Measurements from ENCODE around the gene PRMT9. TPM values are rescaled to one million over a fixed set of nuclear protein-coding genes. Genes with fewer than 3 reads are reported as not detected.

Gene PRMT9
- total and polyA plus RNA-seq, 2 experiments from 2014 or later: 6.0 to 8.6 TPM

- Histone ChIP-seq H3K9me2 (ENCODE audit: insufficient read depth) (no peaks in the 10 kb centered on the region), H4K20me1 (ENCODE audit: insufficient read depth) (no peaks in the 10 kb centered on the region), H3K27me3 (replicated peaks; ENCODE audit: insufficient read depth) (no peaks in the 10 kb centered on the region), H3K9me3 (ENCODE audit: low read depth) (no peaks in the 10 kb centered on the region), H3K9ac (no peak overlapping the region), H2AFZ (no peak overlapping the region), H3K4me1 (ENCODE audit: insufficient read depth) (peaks cover 9% of the 10 kb centered on the region), H3K36me3 (ENCODE audit: low read depth) (peaks cover 14% of the 10 kb centered on the region), H3K4me2 (ENCODE audit: unreplicated experiment) (no peak overlapping the region), H3K4me3 (no peak overlapping the region), H3K79me2 (ENCODE audit: insufficient read depth) (peaks cover 59% of the 10 kb centered on the region), H3K27ac (no peak overlapping the region), H3F3A (ENCODE audit: insufficient read depth) (no peaks in the 10 kb centered on the region)
- DNase-seq: no peak
- 97 to 100% methylated on average over 2 of the region's 2 CpGs for WGBS, 2 experiments (ENCODE audit: low coverage in 1 of 2, low lambda C conversion rate in 2 of 2, missing lambda C conversion rate in 2 of 2)
- in situ Hi-C loops (cut with MboI): no loop called here
- TF ChIP-seq EZH2 (IDR thresholded peaks at IDR 0.05; ENCODE audit: insufficient read depth, poor library complexity, severe bottlenecking) (no peak), EZH2phosphoT487 (IDR thresholded peaks at IDR 0.05; ENCODE audit: insufficient read depth, low read depth) (no peak)
These were observed 63.6 kb downstream of the PRMT9 start for GRCh38 chr4:147620315-147620714.

- H3K9me2 ChIP-seq (ENCODE audit: insufficient read depth): no peaks in the 10 kb centered on the region
- H2AFZ ChIP-seq: peak overlapping the region; percentile 87
- no peaks in the 10 kb centered on the region for H3F3A ChIP-seq (ENCODE audit: insufficient read depth)
- no peaks in the 10 kb centered on the region for H3K27me3 ChIP-seq (replicated peaks; ENCODE audit: insufficient read depth)
- DNase-seq: no peak
- TF ChIP-seq EZH2phosphoT487 (IDR thresholded peaks at IDR 0.05; ENCODE audit: insufficient read depth, low read depth) (no peak), EZH2 (IDR thresholded peaks at IDR 0.05; ENCODE audit: insufficient read depth, poor library complexity, severe bottlenecking) (no peak)
- in situ Hi-C loops (cut with MboI): no loop called here
- H4K20me1 ChIP-seq (ENCODE audit: insufficient read depth): no peaks in the 10 kb centered on the region
- peaks cover 9% of the 10 kb centered on the region for H3K4me1 ChIP-seq (ENCODE audit: insufficient read depth)
- H3K36me3 ChIP-seq (ENCODE audit: low read depth): no peaks in the 10 kb centered on the region
- H3K9ac ChIP-seq: peak overlapping the region; percentile 77
- peak overlapping the region; percentile 93 for H3K4me2 ChIP-seq (ENCODE audit: unreplicated experiment)
- no peaks in the 10 kb centered on the region for H3K9me3 ChIP-seq (ENCODE audit: low read depth)
- no peak overlapping the region; the same call in 1 of the 2 replicates for H3K27ac ChIP-seq
- WGBS, 2 experiments (ENCODE audit: low coverage in 1 of 2, low lambda C conversion rate in 2 of 2, missing lambda C conversion rate in 2 of 2): 9 to 10% methylated on average over 17 of the region's 17 CpGs
- peak overlapping the region; percentile 88 for H3K4me3 ChIP-seq
- H3K79me2 ChIP-seq (ENCODE audit: insufficient read depth): peaks cover 57% of the 10 kb centered on the region
These were observed 65.9 kb downstream of the PRMT9 start for GRCh38 chr4:147617841-147618691.

GRCh38 chr4:147617173-147617840 lies 66.7 kb downstream of the PRMT9 start, which contains the start of gene TMEM184C:
Gene TMEM184C, plus strand, starts transcription at chr4:147617397. Its CDS starts 560 bp downstream, at chr4:147617957.
- Histone ChIP-seq H3K27me3 (replicated peaks; ENCODE audit: insufficient read depth) (no peaks in the 10 kb centered on the region), H3K9me2 (ENCODE audit: insufficient read depth) (no peaks in the 10 kb centered on the region), H3K4me2 (ENCODE audit: unreplicated experiment) (peak within 1 kb of the TSS; percentile 93), H2AFZ (peak within 1 kb of the TSS; percentile 87), H3K79me2 (ENCODE audit: insufficient read depth) (peaks cover 49% of the 10 kb centered on the region), H3K36me3 (ENCODE audit: low read depth) (no peaks in the 10 kb centered on the region), H3K4me3 (peak within 1 kb of the TSS; percentile 88), H3F3A (ENCODE audit: insufficient read depth) (no peaks in the 10 kb centered on the region), H4K20me1 (ENCODE audit: insufficient read depth) (no peaks in the 10 kb centered on the region), H3K27ac (peak within 1 kb of the TSS; percentile 48), H3K9me3 (ENCODE audit: low read depth) (no peaks in the 10 kb centered on the region), H3K9ac (peak within 1 kb of the TSS; percentile 77), H3K4me1 (ENCODE audit: insufficient read depth) (peaks cover 9% of the 10 kb centered on the region)
- in situ Hi-C loops (cut with MboI): no loop called here
- DNase-seq: peak; percentile 97
- 1 to 2% methylated on average over 36 to 37 of the region's 37 CpGs for WGBS, 2 experiments (ENCODE audit: low coverage in 1 of 2, low lambda C conversion rate in 2 of 2, missing lambda C conversion rate in 2 of 2)
- TF ChIP-seq EZH2 (IDR thresholded peaks at IDR 0.05; ENCODE audit: insufficient read depth, poor library complexity, severe bottlenecking): no peak
- no peak for TF ChIP-seq EZH2phosphoT487 (IDR thresholded peaks at IDR 0.05; ENCODE audit: insufficient read depth, low read depth)

GRCh38 chr4:147616849-147617172 lies 67.2 kb downstream of the PRMT9 start:
- in situ Hi-C loops (cut with MboI): no loop called here
- H3K79me2 ChIP-seq (ENCODE audit: insufficient read depth): peaks cover 44% of the 10 kb centered on the region

More at GRCh38 chr4:147616849-147617172, 67.2 kb downstream of the PRMT9 start:
- H4K20me1 ChIP-seq (ENCODE audit: insufficient read depth): no peaks in the 10 kb centered on the region
- no peaks in the 10 kb centered on the region for H3K9me3 ChIP-seq (ENCODE audit: low read depth)
- H3K36me3 ChIP-seq (ENCODE audit: low read depth): no peaks in the 10 kb centered on the region
- TF ChIP-seq EZH2 (IDR thresholded peaks at IDR 0.05; ENCODE audit: insufficient read depth, poor library complexity, severe bottlenecking) (no peak), EZH2phosphoT487 (IDR thresholded peaks at IDR 0.05; ENCODE audit: insufficient read depth, low read depth) (no peak)
- WGBS, 2 experiments (ENCODE audit: low coverage in 1 of 2, low lambda C conversion rate in 2 of 2, missing lambda C conversion rate in 2 of 2): 34 to 36% methylated on average over 6 of the region's 6 CpGs
- peaks cover 9% of the 10 kb centered on the region for H3K4me1 ChIP-seq (ENCODE audit: insufficient read depth)
- H3F3A ChIP-seq (ENCODE audit: insufficient read depth): no peaks in the 10 kb centered on the region
- no peaks in the 10 kb centered on the region for H3K9me2 ChIP-seq (ENCODE audit: insufficient read depth)
- DNase-seq: no peak
- H3K4me3 ChIP-seq: peak overlapping the region; percentile 88
- H2AFZ ChIP-seq: peak overlapping the region; percentile 87
- peak overlapping the region; percentile 93 for H3K4me2 ChIP-seq (ENCODE audit: unreplicated experiment)
- no peaks in the 10 kb centered on the region for H3K27me3 ChIP-seq (replicated peaks; ENCODE audit: insufficient read depth)
- H3K9ac ChIP-seq: no peak overlapping the region
- no peak overlapping the region for H3K27ac ChIP-seq
